Skeletal muscle satellite cell (primary cell): Measurements from ENCODE around the gene CNTNAP2.

Experiments used
- H3K27me3 ChIP-seq: 2 replicates; pipeline ENCODE4 v1.7.0; 2013; ENCODE audit warnings: low read length; ENCODE audit not compliant: control insufficient read depth, insufficient read depth
- H3K36me3 ChIP-seq: 2 replicates; pipeline ENCODE4 v1.7.0; 2013; ENCODE audit warnings: mild to moderate bottlenecking, control low read depth, low read length; ENCODE audit not compliant: insufficient read depth
- H3K4me1 ChIP-seq: 2 replicates; pipeline ENCODE4 v1.7.0; 2013; ENCODE audit warnings: low read length; ENCODE audit not compliant: control insufficient read depth, insufficient read depth
- H3K4me2 ChIP-seq: 2 replicates; pipeline ENCODE4 v1.7.0; 2013; ENCODE audit warnings: mild to moderate bottlenecking, low read length
- H3K4me3 ChIP-seq: 2 replicates; pipeline ENCODE4 v1.7.0; 2013; ENCODE audit warnings: low read length
- H3K9ac ChIP-seq: 2 replicates; pipeline ENCODE4 v1.7.0; 2013; ENCODE audit warnings: mild to moderate bottlenecking, low read depth, low read length, moderate library complexity
- H3K9me3 ChIP-seq: replicated peaks from 2 replicates; pipeline ENCODE4 v1.7.0; 2013; ENCODE audit warnings: mild to moderate bottlenecking, control low read depth, low read length

CNTNAP2 gene

DNA sequence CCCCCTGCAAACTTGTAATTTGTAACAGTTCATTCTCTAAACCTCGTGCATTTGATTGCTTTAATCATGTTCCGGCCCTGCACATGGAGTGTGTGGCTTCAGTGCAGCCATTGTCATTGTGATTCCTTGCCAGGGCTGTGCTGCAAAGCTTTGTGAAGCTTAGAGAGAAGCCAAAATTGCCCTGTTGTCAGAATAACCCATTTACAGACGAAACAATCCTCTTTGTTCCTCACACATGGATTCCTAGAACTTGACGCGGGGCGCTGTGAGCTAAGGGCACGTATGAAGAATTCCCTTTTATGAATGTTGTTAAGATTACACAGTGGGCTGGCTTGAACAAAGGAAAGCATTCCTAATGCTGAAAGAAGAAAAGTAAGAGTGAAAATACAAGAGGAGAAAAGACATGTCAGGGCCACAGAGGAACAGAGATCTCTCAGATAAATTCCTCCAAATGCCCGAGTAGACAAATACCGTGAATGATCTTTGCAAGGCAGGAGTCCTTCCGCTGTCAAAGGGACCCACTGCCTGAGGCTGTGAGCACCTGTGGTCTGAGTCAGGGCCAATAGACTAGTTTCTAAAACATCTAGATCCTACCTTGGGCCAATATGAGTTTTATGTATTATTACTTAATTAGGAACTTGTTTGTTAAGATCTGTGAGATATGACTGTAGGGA lies 2268.5 kb downstream of the CNTNAP2 start:
- H3K4me1 ChIP-seq = no peaks in the 10 kb centered on the region
- H3K9ac ChIP-seq = no peak overlapping the region
- no peaks in the 10 kb centered on the region for H3K36me3 ChIP-seq
- H3K4me3 ChIP-seq = no peak overlapping the region
- H3K4me2 ChIP-seq = no peak overlapping the region
- H3K9me3 ChIP-seq = no peaks in the 10 kb centered on the region
- H3K27me3 ChIP-seq = no peaks in the 10 kb centered on the region

DNA sequence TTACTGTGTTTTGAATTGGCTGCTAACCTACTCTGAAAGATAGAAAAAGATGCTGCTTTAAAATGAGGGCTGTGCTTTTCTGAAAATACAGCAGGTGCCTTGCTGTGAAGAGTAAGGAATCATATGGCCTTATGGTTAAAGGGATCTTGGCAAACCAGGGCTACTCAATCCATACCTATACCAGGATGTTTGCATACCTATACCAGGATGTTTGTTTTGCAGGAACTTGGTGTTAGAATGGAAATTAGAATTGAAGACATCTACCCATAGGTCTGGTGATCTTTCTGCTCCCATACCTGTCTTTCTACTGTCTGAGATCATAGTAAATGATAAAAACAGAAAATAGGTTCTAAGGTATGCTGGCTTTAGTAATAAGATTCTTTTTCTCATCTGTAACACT lies 2273.8 kb downstream of the CNTNAP2 start:
- Histone ChIP-seq H3K27me3 (no peaks in the 10 kb centered on the region), H3K4me3 (no peak overlapping the region), H3K4me2 (no peak overlapping the region), H3K4me1 (no peaks in the 10 kb centered on the region), H3K9me3 (no peaks in the 10 kb centered on the region), H3K36me3 (no peaks in the 10 kb centered on the region), H3K9ac (no peak overlapping the region)

DNA sequence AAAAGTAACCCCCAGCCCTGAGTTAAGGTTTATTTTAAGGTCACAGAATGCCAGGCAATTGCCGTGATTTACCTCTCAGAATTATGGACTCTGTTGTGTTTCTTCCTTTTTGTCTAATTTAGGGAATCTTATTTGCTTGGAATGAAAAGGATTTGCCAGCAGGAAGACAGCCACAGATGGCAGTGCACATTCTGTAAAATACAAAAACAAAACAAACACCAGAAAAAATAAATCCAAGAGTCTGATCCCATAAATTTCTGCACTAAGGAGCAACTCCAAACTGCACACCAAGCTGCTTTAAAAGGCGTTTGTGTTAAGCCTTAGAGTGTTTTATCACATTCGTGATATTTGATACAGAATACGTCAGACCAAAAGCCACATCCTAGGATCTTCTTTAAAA lies 2275.0 kb downstream of the CNTNAP2 start:
- Histone ChIP-seq H3K9ac (no peak overlapping the region), H3K4me2 (no peak overlapping the region), H3K9me3 (no peaks in the 10 kb centered on the region), H3K27me3 (no peaks in the 10 kb centered on the region), H3K36me3 (no peaks in the 10 kb centered on the region), H3K4me3 (no peak overlapping the region), H3K4me1 (no peaks in the 10 kb centered on the region)

DNA sequence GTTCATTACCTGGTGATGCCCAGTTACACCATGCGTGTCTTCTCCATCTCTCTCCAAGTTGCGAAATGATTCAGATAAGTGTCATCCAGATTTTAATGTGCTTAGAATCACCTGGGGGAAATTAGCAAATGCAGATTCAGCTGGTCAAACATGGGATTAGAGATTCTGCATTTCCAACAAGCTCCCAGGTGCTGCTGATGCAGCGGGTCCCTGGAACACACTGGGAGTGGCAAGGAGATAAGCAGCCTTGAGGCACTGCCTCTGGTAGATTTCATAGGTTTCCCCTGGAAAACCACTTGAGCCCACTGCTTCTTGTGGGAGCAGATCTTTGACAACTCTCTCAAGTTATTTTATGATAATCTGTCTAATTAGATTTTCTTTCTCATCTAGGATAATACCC lies 2278.0 kb downstream of the CNTNAP2 start:
- no peaks in the 10 kb centered on the region for H3K36me3 ChIP-seq
- no peaks in the 10 kb centered on the region for H3K27me3 ChIP-seq
- no peak overlapping the region for H3K4me3 ChIP-seq
- no peaks in the 10 kb centered on the region for H3K4me1 ChIP-seq
- H3K9ac ChIP-seq = no peak overlapping the region
- H3K4me2 ChIP-seq = no peak overlapping the region
- no peaks in the 10 kb centered on the region for H3K9me3 ChIP-seq

DNA sequence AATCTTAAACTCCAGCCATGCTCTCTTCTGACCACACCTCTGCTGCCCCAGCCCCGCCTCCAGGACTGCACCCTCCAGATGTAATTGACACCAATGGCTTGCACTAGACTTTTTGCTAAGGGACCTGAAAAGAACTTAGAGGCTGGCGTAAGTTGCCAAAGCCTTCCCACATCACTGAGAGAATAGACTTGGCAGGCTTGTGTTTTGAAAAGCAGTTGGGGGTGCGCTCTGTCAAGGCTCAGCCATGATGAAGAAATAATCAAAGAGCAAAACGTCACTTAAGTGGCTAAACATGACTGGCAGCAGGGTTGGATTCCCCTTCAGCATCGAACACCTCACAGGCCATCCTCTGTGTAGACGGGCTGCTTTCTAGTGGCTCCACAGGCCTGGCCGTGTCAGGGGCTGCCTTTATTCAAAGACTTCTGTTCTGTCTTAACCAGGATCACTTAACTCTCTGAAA lies 2278.8 kb downstream of the CNTNAP2 start:
- H3K4me2 ChIP-seq = no peak overlapping the region
- no peak overlapping the region for H3K9ac ChIP-seq
- no peaks in the 10 kb centered on the region for H3K9me3 ChIP-seq
- H3K4me3 ChIP-seq = no peak overlapping the region
- H3K4me1 ChIP-seq = no peaks in the 10 kb centered on the region
- H3K36me3 ChIP-seq = no peaks in the 10 kb centered on the region
- H3K27me3 ChIP-seq = no peaks in the 10 kb centered on the region

DNA sequence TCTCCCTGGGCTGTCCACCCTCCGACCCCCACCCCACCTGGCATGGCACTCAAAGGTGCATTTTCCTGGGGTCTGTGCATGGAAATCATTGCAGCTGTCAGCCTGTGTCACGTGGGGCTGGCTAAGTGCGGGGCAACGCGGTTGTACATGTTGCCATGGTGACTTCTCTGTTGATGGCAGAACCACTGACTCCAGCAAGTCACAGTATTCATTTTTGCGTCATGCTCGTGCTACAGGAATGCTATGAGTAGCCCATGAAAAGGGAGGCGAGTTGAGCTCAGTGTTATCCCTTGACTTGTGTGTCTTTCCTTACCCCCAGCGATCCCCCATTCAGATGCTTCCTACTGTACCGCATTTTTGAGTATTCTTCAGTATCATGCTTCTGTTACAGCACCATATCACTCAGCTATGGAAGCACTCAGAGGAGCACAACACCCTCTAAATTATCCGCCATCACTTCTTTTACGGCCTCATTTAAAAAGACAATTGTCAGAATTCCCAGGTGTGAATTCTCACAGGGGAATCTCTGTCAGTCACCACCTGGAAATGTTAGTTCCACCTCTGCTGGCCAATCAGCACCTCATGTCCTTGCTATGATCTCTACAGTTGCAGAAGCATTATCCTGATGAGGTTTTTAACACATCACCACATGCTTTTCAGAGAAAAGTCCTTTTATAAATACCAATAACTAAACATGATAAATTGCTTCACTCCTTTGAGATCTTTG lies 2279.6 kb downstream of the CNTNAP2 start:
- H3K27me3 ChIP-seq = no peaks in the 10 kb centered on the region
- no peaks in the 10 kb centered on the region for H3K4me1 ChIP-seq
- H3K4me3 ChIP-seq = no peak overlapping the region

DNA sequence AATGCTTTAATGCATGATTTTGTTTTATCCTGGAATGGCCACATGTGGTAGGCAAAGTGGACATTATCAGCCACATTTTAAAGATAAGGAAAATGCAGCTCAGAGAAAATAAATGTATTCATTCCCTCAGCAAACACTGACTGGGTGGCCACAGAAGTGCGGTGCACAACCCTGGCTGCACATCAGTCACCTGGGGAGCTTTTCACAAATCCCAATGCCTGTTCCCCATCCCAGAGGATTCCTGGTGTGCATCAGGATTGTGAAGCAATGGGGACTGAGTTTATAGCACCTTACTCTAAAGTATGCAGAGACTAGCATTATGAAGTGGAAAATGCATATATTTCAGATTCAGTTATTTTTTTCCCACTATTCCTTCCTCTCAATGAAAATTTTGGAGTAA lies 2280.5 kb downstream of the CNTNAP2 start:
- H3K4me3 ChIP-seq = no peak overlapping the region
- H3K9me3 ChIP-seq = no peaks in the 10 kb centered on the region
- no peak overlapping the region for H3K9ac ChIP-seq
- no peaks in the 10 kb centered on the region for H3K36me3 ChIP-seq
- no peak overlapping the region for H3K4me2 ChIP-seq
- H3K4me1 ChIP-seq = no peaks in the 10 kb centered on the region
- no peaks in the 10 kb centered on the region for H3K27me3 ChIP-seq

More for the DNA sequence above, 2279.6 kb downstream of the CNTNAP2 start:
- no peak overlapping the region for H3K4me2 ChIP-seq
- no peaks in the 10 kb centered on the region for H3K9me3 ChIP-seq
- no peak overlapping the region for H3K9ac ChIP-seq
- no peaks in the 10 kb centered on the region for H3K36me3 ChIP-seq

DNA sequence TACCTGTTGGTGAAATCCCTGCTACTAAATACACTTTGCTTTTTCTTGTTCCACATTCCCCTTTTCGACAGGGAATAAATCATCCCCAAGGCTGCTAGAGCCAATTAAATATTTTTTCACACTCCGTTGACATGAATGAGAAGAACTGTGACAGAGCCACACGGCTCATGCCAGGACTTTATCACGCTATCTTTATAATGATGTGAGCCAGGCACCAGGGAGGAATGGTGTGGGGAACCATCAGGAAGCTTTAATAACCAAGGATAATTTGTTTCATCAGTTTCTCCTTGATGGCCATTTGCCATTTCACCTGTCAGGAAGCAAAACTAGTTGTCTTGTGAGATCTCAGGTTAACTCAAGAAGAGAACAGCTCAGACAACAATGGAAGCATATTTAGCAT lies 2280.9 kb downstream of the CNTNAP2 start:
- no peaks in the 10 kb centered on the region for H3K4me1 ChIP-seq
- no peak overlapping the region for H3K4me2 ChIP-seq
- no peak overlapping the region for H3K9ac ChIP-seq
- no peaks in the 10 kb centered on the region for H3K36me3 ChIP-seq
- no peak overlapping the region for H3K4me3 ChIP-seq
- no peaks in the 10 kb centered on the region for H3K9me3 ChIP-seq
- H3K27me3 ChIP-seq = no peaks in the 10 kb centered on the region

DNA sequence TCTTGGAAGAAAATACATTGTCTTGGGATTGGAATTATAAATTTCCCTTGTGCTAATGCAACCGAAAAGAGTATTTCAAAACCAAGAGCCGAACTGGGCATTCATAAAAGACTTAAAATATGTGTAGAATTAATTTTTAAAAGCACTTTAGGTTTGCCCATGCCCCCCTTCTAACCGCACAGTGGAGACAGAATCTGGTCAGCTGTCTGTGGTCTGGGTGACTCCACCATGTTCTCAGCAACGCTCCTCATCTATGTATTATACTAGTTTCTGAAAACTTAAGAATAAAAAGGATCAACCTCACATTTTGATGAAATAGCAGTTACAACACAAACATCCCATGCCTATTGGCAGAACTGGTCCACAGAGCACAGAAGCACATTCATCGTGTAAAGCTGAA lies 2281.4 kb downstream of the CNTNAP2 start:
- Histone ChIP-seq H3K36me3 (no peaks in the 10 kb centered on the region), H3K4me2 (no peak overlapping the region), H3K4me1 (no peaks in the 10 kb centered on the region), H3K4me3 (no peak overlapping the region), H3K27me3 (no peaks in the 10 kb centered on the region), H3K9me3 (no peaks in the 10 kb centered on the region), H3K9ac (no peak overlapping the region)

DNA sequence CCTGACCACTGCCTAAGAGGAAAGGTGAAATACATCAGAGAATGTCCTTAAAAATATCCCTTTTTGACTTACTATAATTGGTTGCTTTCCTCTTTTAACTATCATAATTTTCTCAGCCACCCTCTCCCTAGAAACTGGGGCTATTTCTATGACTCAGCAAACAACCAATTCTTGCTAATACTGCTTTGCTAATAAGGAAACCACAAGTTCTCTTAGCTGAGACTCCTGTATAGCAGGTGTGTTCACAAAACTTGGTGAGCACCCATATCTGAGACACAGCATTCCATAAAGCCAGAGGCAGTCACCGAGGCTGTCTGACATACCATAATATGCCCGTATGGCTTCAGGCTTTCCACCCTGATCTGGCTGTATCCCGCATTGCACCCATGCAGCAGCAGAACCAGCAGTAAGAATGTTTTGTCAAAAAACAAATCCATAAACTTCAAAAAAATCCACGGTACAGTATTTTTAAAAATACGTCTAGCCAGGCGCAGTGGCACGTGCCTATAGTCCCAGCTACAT lies 2282.3 kb downstream of the CNTNAP2 start:
- Histone ChIP-seq H3K27me3 (no peaks in the 10 kb centered on the region), H3K36me3 (no peaks in the 10 kb centered on the region), H3K9ac (no peak overlapping the region), H3K4me2 (no peak overlapping the region), H3K9me3 (no peaks in the 10 kb centered on the region), H3K4me1 (no peaks in the 10 kb centered on the region), H3K4me3 (no peak overlapping the region)

DNA sequence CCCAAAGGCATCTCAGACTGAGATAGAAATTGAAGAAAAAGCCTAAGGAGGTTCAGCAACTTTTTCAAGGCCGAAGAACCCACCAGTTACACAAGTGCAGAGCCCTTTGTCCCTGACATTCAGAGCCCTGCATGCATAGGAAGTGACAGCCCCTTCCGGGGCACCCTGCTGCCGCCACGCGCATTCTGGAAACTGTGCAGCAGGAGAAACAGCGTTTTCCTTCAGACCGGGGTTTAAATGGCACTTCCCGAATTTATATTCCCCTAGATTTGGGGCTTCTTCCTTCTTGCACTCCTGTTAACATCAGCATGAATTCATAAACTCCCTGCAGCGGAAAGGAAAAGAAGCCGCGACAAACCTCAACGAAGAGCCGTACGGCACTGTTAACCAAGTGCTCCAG lies 2283.5 kb downstream of the CNTNAP2 start:
- H3K4me3 ChIP-seq = no peak overlapping the region
- H3K27me3 ChIP-seq = no peaks in the 10 kb centered on the region
- no peaks in the 10 kb centered on the region for H3K9me3 ChIP-seq
- H3K4me2 ChIP-seq = no peak overlapping the region
- no peak overlapping the region for H3K9ac ChIP-seq
- no peaks in the 10 kb centered on the region for H3K36me3 ChIP-seq
- no peaks in the 10 kb centered on the region for H3K4me1 ChIP-seq

DNA sequence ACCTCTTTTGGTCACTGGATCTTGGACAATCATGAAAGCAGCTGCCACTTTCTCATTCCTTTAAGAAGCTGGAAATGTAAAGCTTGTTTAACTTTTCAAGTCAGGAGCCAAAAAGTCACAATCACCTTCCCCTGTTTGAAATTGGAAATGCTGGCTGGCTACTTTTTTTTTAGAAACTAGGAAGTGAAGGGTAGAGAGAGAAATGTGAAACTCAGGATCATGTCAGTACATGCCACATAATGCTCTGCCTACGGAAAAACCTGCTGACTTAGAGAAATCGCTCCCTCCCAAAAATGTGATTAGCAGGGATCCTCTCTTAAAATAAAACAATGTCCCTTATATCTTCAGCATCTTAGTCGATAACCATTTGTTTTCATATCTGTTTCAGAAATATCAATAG lies 2285.6 kb downstream of the CNTNAP2 start:
- H3K4me2 ChIP-seq = no peak overlapping the region
- H3K9ac ChIP-seq = no peak overlapping the region
- no peak overlapping the region for H3K4me3 ChIP-seq
- H3K4me1 ChIP-seq = no peaks in the 10 kb centered on the region
- no peaks in the 10 kb centered on the region for H3K36me3 ChIP-seq
- H3K9me3 ChIP-seq = no peaks in the 10 kb centered on the region
- no peaks in the 10 kb centered on the region for H3K27me3 ChIP-seq
